GM23338 (cell line): ENCODE data around the gene DNAJC6. TPM values are rescaled to one million over a fixed set of nuclear protein-coding genes. Genes with fewer than 3 reads are reported as not detected.

ENCODE experiments used
- ATAC-seq: fragments of 200-7000 bp; cut with Tn5 transposase; 3 replicates; pipeline ENCODE4 v1.9.1; 2020
- DNase-seq: peaks from one replicate; pipeline ENCODE4 v3.0.0-alpha.2; 2015; ENCODE audit warnings: low spot score
- H2AFZ ChIP-seq: fragments of 200-600 bp; sonication (generic); 2 replicates; pipeline ENCODE4 v1.8.0; 2016; ENCODE audit warnings: antibody characterized with exemption, mild to moderate bottlenecking, moderate library complexity
- H3F3A ChIP-seq: fragments of 200-600 bp; sonication (generic); replicated peaks from 2 replicates; pipeline ENCODE4 v1.8.0; 2017; ENCODE audit warnings: antibody characterized with exemption, mixed run types, low read depth
- H3K27ac ChIP-seq: fragments of 200-600 bp; sonication (generic); 2 replicates; pipeline ENCODE4 v1.6.1; 2016; ENCODE audit warnings: low read depth
- H3K27me3 ChIP-seq: fragments of 200-600 bp; sonication (generic); 2 replicates; pipeline ENCODE4 v1.8.0; 2016; ENCODE audit warnings: mild to moderate bottlenecking, mixed run types, moderate library complexity; ENCODE audit not compliant: insufficient read depth
- H3K36me3 ChIP-seq: fragments of 200-600 bp; sonication (generic); 2 replicates; pipeline ENCODE4 v1.8.0; 2016; ENCODE audit warnings: mild to moderate bottlenecking; ENCODE audit not compliant: insufficient read depth
- H3K4me1 ChIP-seq: fragments of 200-600 bp; sonication (generic); 2 replicates; pipeline ENCODE4 v1.8.0; 2016; ENCODE audit warnings: mild to moderate bottlenecking, moderate library complexity; ENCODE audit not compliant: insufficient read depth
- H3K4me2 ChIP-seq: fragments of 200-600 bp; sonication (generic); 2 replicates; pipeline ENCODE4 v1.7.1; 2017; ENCODE audit warnings: mixed run types
- H3K4me3 ChIP-seq: fragments of 200-600 bp; sonication (generic); 2 replicates; pipeline ENCODE4 v1.6.1; 2016; ENCODE audit warnings: mixed run types
- H3K79me2 ChIP-seq: fragments of 200-600 bp; sonication (generic); replicated peaks from 2 replicates; pipeline ENCODE4 v1.8.0; 2017; ENCODE audit warnings: mild to moderate bottlenecking; ENCODE audit not compliant: insufficient read depth
- H3K9me2 ChIP-seq: fragments of 200-600 bp; sonication (generic); 2 replicates; pipeline ENCODE4 v1.8.0; 2017; ENCODE audit not compliant: insufficient read depth
- H4K20me1 ChIP-seq: fragments of 200-600 bp; sonication (generic); replicated peaks from 2 replicates; pipeline ENCODE4 v1.8.0; 2017; ENCODE audit warnings: mild to moderate bottlenecking; ENCODE audit not compliant: insufficient read depth
- H3K27ac Mint-ChIP-seq: 2 replicates; pipeline ENCODE4 v1.8.0; 2020; ENCODE audit warnings: inconsistent platforms, mild to moderate bottlenecking, moderate library complexity, mixed read lengths
- H3K27me3 Mint-ChIP-seq: 3 replicates; pipeline ENCODE4 v1.8.0; 2022; ENCODE audit warnings: low read depth, mild to moderate bottlenecking, moderate library complexity, mixed read lengths, inconsistent platforms; ENCODE audit not compliant: insufficient read depth, poor library complexity
- H3K36me3 Mint-ChIP-seq: 3 replicates; pipeline ENCODE4 v1.8.0; 2021; ENCODE audit warnings: low read depth, mild to moderate bottlenecking, inconsistent platforms, moderate library complexity, mixed read lengths
- H3K4me1 Mint-ChIP-seq: 3 replicates; pipeline ENCODE4 v1.8.0; 2020; ENCODE audit warnings: mild to moderate bottlenecking, inconsistent platforms, mixed read lengths
- H3K4me3 Mint-ChIP-seq: 3 replicates; pipeline ENCODE4 v1.8.0; 2021; ENCODE audit warnings: moderate library complexity, mild to moderate bottlenecking, inconsistent platforms, mixed read lengths
- H3K9me3 Mint-ChIP-seq: 3 replicates; pipeline ENCODE4 v1.8.0; 2020; ENCODE audit warnings: moderate library complexity, mild to moderate bottlenecking, inconsistent platforms, mixed read lengths
- CREB1 ChIP-seq: fragments of 250-450 bp; sonication (Bioruptor Pico); IDR thresholded peaks from 2 replicates; pipeline ENCODE4 v1.5.0; 2020; ENCODE audit warnings: low read depth, mild to moderate bottlenecking, moderate library complexity
- ETS1 ChIP-seq: IDR thresholded peaks from 2 replicates; pipeline ENCODE4 v1.6.1; 2016; ENCODE audit warnings: antibody characterized with exemption
- EZH2 ChIP-seq: fragments of 200-600 bp; sonication (generic); IDR thresholded peaks from one replicate; pipeline ENCODE4 v1.8.0; 2017; ENCODE audit warnings: antibody characterized with exemption, mild to moderate bottlenecking, low read depth; ENCODE audit not compliant: unreplicated experiment
- EZH2phosphoT487 ChIP-seq: fragments of 200-600 bp; sonication (generic); IDR thresholded peaks from one replicate; pipeline ENCODE4 v1.8.1; 2018; ENCODE audit warnings: antibody characterized with exemption; ENCODE audit not compliant: unreplicated experiment
- JUNB ChIP-seq: IDR thresholded peaks from one replicate; pipeline ENCODE4 v1.6.1; 2016; ENCODE audit warnings: antibody characterized with exemption; ENCODE audit not compliant: unreplicated experiment
- NANOG ChIP-seq: IDR thresholded peaks from 2 replicates; pipeline ENCODE4 v1.6.1; 2016; ENCODE audit warnings: antibody characterized with exemption, borderline replicate concordance
- POLR2AphosphoS5 ChIP-seq: IDR thresholded peaks from 2 replicates; pipeline ENCODE4 v1.6.1; 2016; ENCODE audit warnings: antibody characterized with exemption, low read depth
- STAT1 ChIP-seq: IDR thresholded peaks from one replicate; pipeline ENCODE4 v1.6.1; 2016; ENCODE audit warnings: antibody characterized with exemption; ENCODE audit not compliant: unreplicated experiment
- ZNF114 ChIP-seq: fragments of 250-450 bp; sonication (Bioruptor Pico); IDR thresholded peaks from 2 replicates; pipeline ENCODE4 v1.5.0; 2020; ENCODE audit warnings: mild to moderate bottlenecking, moderate library complexity
- ZNF331 ChIP-seq: fragments of 250-450 bp; sonication (Bioruptor Pico); IDR thresholded peaks from 2 replicates; pipeline ENCODE4 v1.5.0; 2020; ENCODE audit warnings: low read depth, mild to moderate bottlenecking, moderate library complexity
- polyA plus RNA-seq: library from polyadenylated mRNA; unstranded; fragments of >200 nt; fragmentation: Nextera tagmentation; extraction: Ambion mirVana; gene quantifications from 2 replicates; pipeline ENCODE4 v1.2.1, GENCODE V29; 2016
- total RNA-seq: library from RNA; depleted of rRNA; stranded (reverse); fragments of >200 nt; shearing (Covaris generic); gene quantifications from 2 replicates; pipeline ENCODE4 v1.2.3, GENCODE V29; 2014
- TF ChIP-seq, protein P1 (sequence below): IDR thresholded peaks from one replicate; pipeline ENCODE4 v1.6.1; 2018; ENCODE audit warnings: antibody characterized with exemption; ENCODE audit not compliant: unreplicated experiment
- TF ChIP-seq, protein P2 (sequence below), 2 experiments: fragments of 200-600 bp in 1 of 2; sonication (generic) in 1 of 2; conservative IDR thresholded peaks; 2 replicates each; pipeline versions ENCODE4 v1.5.1 to v1.6.1; 2016 to 2017; ENCODE audit warnings: antibody characterized with exemption in 2 of 2, low read depth in 2 of 2, mild to moderate bottlenecking in 2 of 2, moderate library complexity in 1 of 2

Gene DNAJC6
- total and polyA plus RNA-seq, 2 experiments from 2014 or later: 2.4 to 7.4 TPM

DNA sequence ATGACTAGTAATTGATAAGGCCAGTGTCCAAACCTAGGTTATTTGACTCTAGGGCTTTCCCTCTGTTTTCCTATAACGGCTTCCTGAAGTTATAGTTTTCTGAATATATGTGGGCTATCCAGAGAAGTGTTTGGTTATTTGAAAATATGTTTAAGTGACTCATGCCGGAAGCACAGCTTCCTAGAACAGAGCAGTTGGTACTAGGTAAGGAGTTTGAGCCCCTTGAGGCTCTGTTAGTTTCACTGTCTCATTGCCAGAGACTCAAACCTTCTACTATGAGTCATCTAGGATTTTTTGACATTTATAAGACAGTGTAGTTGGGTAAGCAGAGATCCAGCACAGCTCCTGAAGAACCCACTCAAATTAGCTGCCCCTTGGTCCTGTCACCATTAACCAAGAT lies 84.0 kb downstream of the DNAJC6 start (continued):
- TF ChIP-seq EZH2phosphoT487 (no peak), ZNF331 (CRISPR knock-in tag) (no peak), EZH2 (no peak), JUNB (no peak), STAT1 (no peak), NANOG (no peak), ETS1 (no peak), POLR2AphosphoS5 (no peak), CREB1 (CRISPR knock-in tag) (no peak)
- TF ChIP-seq, protein P1, sequence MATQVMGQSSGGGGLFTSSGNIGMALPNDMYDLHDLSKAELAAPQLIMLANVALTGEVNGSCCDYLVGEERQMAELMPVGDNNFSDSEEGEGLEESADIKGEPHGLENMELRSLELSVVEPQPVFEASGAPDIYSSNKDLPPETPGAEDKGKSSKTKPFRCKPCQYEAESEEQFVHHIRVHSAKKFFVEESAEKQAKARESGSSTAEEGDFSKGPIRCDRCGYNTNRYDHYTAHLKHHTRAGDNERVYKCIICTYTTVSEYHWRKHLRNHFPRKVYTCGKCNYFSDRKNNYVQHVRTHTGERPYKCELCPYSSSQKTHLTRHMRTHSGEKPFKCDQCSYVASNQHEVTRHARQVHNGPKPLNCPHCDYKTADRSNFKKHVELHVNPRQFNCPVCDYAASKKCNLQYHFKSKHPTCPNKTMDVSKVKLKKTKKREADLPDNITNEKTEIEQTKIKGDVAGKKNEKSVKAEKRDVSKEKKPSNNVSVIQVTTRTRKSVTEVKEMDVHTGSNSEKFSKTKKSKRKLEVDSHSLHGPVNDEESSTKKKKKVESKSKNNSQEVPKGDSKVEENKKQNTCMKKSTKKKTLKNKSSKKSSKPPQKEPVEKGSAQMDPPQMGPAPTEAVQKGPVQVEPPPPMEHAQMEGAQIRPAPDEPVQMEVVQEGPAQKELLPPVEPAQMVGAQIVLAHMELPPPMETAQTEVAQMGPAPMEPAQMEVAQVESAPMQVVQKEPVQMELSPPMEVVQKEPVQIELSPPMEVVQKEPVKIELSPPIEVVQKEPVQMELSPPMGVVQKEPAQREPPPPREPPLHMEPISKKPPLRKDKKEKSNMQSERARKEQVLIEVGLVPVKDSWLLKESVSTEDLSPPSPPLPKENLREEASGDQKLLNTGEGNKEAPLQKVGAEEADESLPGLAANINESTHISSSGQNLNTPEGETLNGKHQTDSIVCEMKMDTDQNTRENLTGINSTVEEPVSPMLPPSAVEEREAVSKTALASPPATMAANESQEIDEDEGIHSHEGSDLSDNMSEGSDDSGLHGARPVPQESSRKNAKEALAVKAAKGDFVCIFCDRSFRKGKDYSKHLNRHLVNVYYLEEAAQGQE: no peak
- TF ChIP-seq, protein P2, sequence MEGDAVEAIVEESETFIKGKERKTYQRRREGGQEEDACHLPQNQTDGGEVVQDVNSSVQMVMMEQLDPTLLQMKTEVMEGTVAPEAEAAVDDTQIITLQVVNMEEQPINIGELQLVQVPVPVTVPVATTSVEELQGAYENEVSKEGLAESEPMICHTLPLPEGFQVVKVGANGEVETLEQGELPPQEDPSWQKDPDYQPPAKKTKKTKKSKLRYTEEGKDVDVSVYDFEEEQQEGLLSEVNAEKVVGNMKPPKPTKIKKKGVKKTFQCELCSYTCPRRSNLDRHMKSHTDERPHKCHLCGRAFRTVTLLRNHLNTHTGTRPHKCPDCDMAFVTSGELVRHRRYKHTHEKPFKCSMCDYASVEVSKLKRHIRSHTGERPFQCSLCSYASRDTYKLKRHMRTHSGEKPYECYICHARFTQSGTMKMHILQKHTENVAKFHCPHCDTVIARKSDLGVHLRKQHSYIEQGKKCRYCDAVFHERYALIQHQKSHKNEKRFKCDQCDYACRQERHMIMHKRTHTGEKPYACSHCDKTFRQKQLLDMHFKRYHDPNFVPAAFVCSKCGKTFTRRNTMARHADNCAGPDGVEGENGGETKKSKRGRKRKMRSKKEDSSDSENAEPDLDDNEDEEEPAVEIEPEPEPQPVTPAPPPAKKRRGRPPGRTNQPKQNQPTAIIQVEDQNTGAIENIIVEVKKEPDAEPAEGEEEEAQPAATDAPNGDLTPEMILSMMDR (conservative IDR thresholded peaks at IDR 0.05; ENCODE audit: low read depth in 2 of 2): no peak

GRCh38 chr1:65393928-65394327 lies 84.6 kb downstream of the DNAJC6 start:
- no peak overlapping the region for H3K4me3 ChIP-seq
- no peak overlapping the region for H3K27ac Mint-ChIP-seq
- H3K4me2 ChIP-seq: no peak overlapping the region
- H3K36me3 ChIP-seq: no peaks in the 10 kb centered on the region
- ATAC-seq (no peak), DNase-seq (no peak)
- no peaks in the 10 kb centered on the region for H3K9me2 ChIP-seq
- no peaks in the 10 kb centered on the region; the same call in 2 of the 3 replicates for H3K9me3 Mint-ChIP-seq
- no peaks in the 10 kb centered on the region for H3K79me2 ChIP-seq
- no peaks in the 10 kb centered on the region for H3K27me3 ChIP-seq
- no peak overlapping the region for H2AFZ ChIP-seq
- H3K4me1 ChIP-seq: peaks cover 4% of the 10 kb centered on the region; the same call in 1 of the 2 replicates
- H3K27me3 Mint-ChIP-seq: no peaks in the 10 kb centered on the region
- H3K36me3 Mint-ChIP-seq: no peaks in the 10 kb centered on the region
- peaks cover 9% of the 10 kb centered on the region for H3K4me1 Mint-ChIP-seq
- no peaks in the 10 kb centered on the region for H4K20me1 ChIP-seq
- no peak overlapping the region for H3K27ac ChIP-seq
- H3F3A ChIP-seq: no peaks in the 10 kb centered on the region
- no peak overlapping the region for H3K4me3 Mint-ChIP-seq
- TF ChIP-seq ZNF114 (CRISPR knock-in tag) (no peak), CREB1 (CRISPR knock-in tag) (no peak), ZNF331 (CRISPR knock-in tag) (no peak), JUNB (no peak), STAT1 (no peak), POLR2AphosphoS5 (no peak), EZH2phosphoT487 (no peak), EZH2 (no peak), NANOG (no peak)
- TF ChIP-seq, protein P1: no peak
- TF ChIP-seq, protein P2 (conservative IDR thresholded peaks at IDR 0.05; ENCODE audit: low read depth in 2 of 2): no peak
